ENCODE measurements around the gene MAGEA1.

Gene MAGEA1

GRCh38 chrX:153209347-153209746 is 30.3 kb downstream of the MAGEA1 start:
- TF ChIP-seq CTCF (conservative IDR thresholded peaks at IDR 0.05; ENCODE audit: low read depth, low read length) = no peak
- DNase-seq (ENCODE audit: low read depth) = peak; percentile 19
- H3K4me3 ChIP-seq (ENCODE audit: low read depth, low read length) = no peak overlapping the region

- TF ChIP-seq CTCF (conservative IDR thresholded peaks at IDR 0.05; ENCODE audit: low read depth, low read length) = no peak
- DNase-seq (ENCODE audit: low read depth) = no peak
Measured at GRCh38 chrX:153214934-153215333, 35.9 kb downstream of the MAGEA1 start.

GRCh38 chrX:153216926-153217325 is 37.8 kb downstream of the MAGEA1 start:
- DNase-seq (ENCODE audit: low read depth) = no peak
- TF ChIP-seq CTCF (conservative IDR thresholded peaks at IDR 0.05; ENCODE audit: low read depth, low read length) = no peak
- no peak overlapping the region for H3K4me3 ChIP-seq (ENCODE audit: low read depth, low read length)

More at GRCh38 chrX:153214934-153215333, 35.9 kb downstream of the MAGEA1 start:
- no peak overlapping the region for H3K4me3 ChIP-seq (ENCODE audit: low read depth, low read length)

GRCh38 chrX:153225438-153226098 is 46.5 kb downstream of the MAGEA1 start:
- no peak for DNase-seq (ENCODE audit: low read depth)
- no peak overlapping the region for H3K4me3 ChIP-seq (ENCODE audit: low read depth, low read length)
- no peak for TF ChIP-seq CTCF (conservative IDR thresholded peaks at IDR 0.05; ENCODE audit: low read depth, low read length)

GRCh38 chrX:153226344-153227185 is 47.5 kb downstream of the MAGEA1 start:
- TF ChIP-seq CTCF (conservative IDR thresholded peaks at IDR 0.05; ENCODE audit: low read depth, low read length) = no peak
- DNase-seq (ENCODE audit: low read depth) = peak; percentile 67
- H3K4me3 ChIP-seq (ENCODE audit: low read depth, low read length) = peak overlapping the region; percentile 11
